Measurements from ENCODE around the gene PPM1M. TPM values are rescaled to one million over a fixed set of nuclear protein-coding genes. Genes with fewer than 3 reads are reported as not detected.

Gene PPM1M
- total RNA-seq, 1 donor from 2014 or later = 1.1 TPM

GRCh38 chr3:52265387-52265786 lies 19.8 kb downstream of the PPM1M start:
- Mint-ChIP-seq H3K27ac (no peak overlapping the region), H3K9me3 (no peaks in the 10 kb centered on the region), H3K27me3 (ENCODE audit: insufficient read depth, low read depth) (no peaks in the 10 kb centered on the region), H3K36me3 (peaks cover 39% of the 10 kb centered on the region), H3K4me3 (no peak overlapping the region), H3K4me1 (no peaks in the 10 kb centered on the region)
- Histone ChIP-seq H3K9me3 (ENCODE audit: low read depth) (no peaks in the 10 kb centered on the region), H3K36me3 (peaks cover 32% of the 10 kb centered on the region), H3K27me3 (no peaks in the 10 kb centered on the region), H3K27ac (no peak overlapping the region), H3K9ac (no peak overlapping the region), H3K4me1 (no peaks in the 10 kb centered on the region), H3K4me2 (no peak overlapping the region), H4K20me1 (ENCODE audit: low read depth) (peaks cover 57% of the 10 kb centered on the region), H2AFZ (replicated peaks) (no peak overlapping the region), H3F3A (ENCODE audit: low read depth) (peaks cover 3% of the 10 kb centered on the region), H3K4me3 (no peak overlapping the region), H3K79me2 (ENCODE audit: low read depth) (peaks cover 50% of the 10 kb centered on the region)
- TF ChIP-seq EZH2phosphoT487 (IDR thresholded peaks at IDR 0.05) (no peak), CTCF (IDR thresholded peaks at IDR 0.05) (no peak), EZH2 (IDR thresholded peaks at IDR 0.05) (no peak)
- no peak for DNase-seq (ENCODE audit: low spot score)

GRCh38 chr3:52268036-52268435 lies 22.5 kb downstream of the PPM1M start:
- Histone ChIP-seq H3K27me3 (no peaks in the 10 kb centered on the region), H3K9me3 (ENCODE audit: low read depth) (no peaks in the 10 kb centered on the region), H2AFZ (replicated peaks) (no peak overlapping the region), H3K4me2 (no peak overlapping the region), H3K27ac (no peak overlapping the region), H3K79me2 (ENCODE audit: low read depth) (peaks cover 71% of the 10 kb centered on the region), H3K4me3 (no peak overlapping the region), H3K9ac (no peak overlapping the region), H3K36me3 (peaks cover 20% of the 10 kb centered on the region), H4K20me1 (ENCODE audit: low read depth) (peaks cover 75% of the 10 kb centered on the region), H3F3A (ENCODE audit: low read depth) (peaks cover 11% of the 10 kb centered on the region), H3K4me1 (no peaks in the 10 kb centered on the region)
- Mint-ChIP-seq H3K4me1 (no peaks in the 10 kb centered on the region), H3K36me3 (peaks cover 35% of the 10 kb centered on the region), H3K4me3 (no peak overlapping the region), H3K27ac (no peak overlapping the region), H3K9me3 (no peaks in the 10 kb centered on the region), H3K27me3 (ENCODE audit: insufficient read depth, low read depth) (no peaks in the 10 kb centered on the region)
- no peak for TF ChIP-seq CTCF (IDR thresholded peaks at IDR 0.05)
- no peak for TF ChIP-seq EZH2 (IDR thresholded peaks at IDR 0.05)
- TF ChIP-seq EZH2phosphoT487 (IDR thresholded peaks at IDR 0.05) = no peak
- DNase-seq (ENCODE audit: low spot score) = no peak

GRCh38 chr3:52269776-52270175 lies 24.2 kb downstream of the PPM1M start:
- peaks cover 31% of the 10 kb centered on the region for H3K36me3 Mint-ChIP-seq
- Histone ChIP-seq H3K4me3 (no peak overlapping the region), H3K27me3 (no peaks in the 10 kb centered on the region), H3K4me1 (no peaks in the 10 kb centered on the region), H2AFZ (replicated peaks) (no peak overlapping the region), H3K4me2 (no peak overlapping the region), H3K9ac (no peak overlapping the region), H4K20me1 (ENCODE audit: low read depth) (peaks cover 78% of the 10 kb centered on the region), H3K36me3 (peaks cover 20% of the 10 kb centered on the region), H3K79me2 (ENCODE audit: low read depth) (peaks cover 81% of the 10 kb centered on the region), H3F3A (ENCODE audit: low read depth) (peaks cover 11% of the 10 kb centered on the region), H3K27ac (no peak overlapping the region), H3K9me3 (ENCODE audit: low read depth) (no peaks in the 10 kb centered on the region)
- H3K27me3 Mint-ChIP-seq (ENCODE audit: insufficient read depth, low read depth) = peaks cover 3% of the 10 kb centered on the region
- peaks cover 5% of the 10 kb centered on the region for H3K4me1 Mint-ChIP-seq
- TF ChIP-seq EZH2phosphoT487 (IDR thresholded peaks at IDR 0.05) (no peak), EZH2 (IDR thresholded peaks at IDR 0.05) (no peak), CTCF (IDR thresholded peaks at IDR 0.05) (no peak)
- no peak overlapping the region for H3K27ac Mint-ChIP-seq
- no peaks in the 10 kb centered on the region for H3K9me3 Mint-ChIP-seq
- no peak for DNase-seq (ENCODE audit: low spot score)
- no peak overlapping the region for H3K4me3 Mint-ChIP-seq

Data from neural progenitor cell (in vitro differentiated cells).